Measurements from ENCODE around the gene ADCY4. TPM values are rescaled to one million over a fixed set of nuclear protein-coding genes. Genes with fewer than 3 reads are reported as not detected.

Gene ADCY4
- total and polyA plus RNA-seq, 2 of the 13 experiments (the other 11 are each of a cell fraction or from before 2014, with no cell fraction given): 0.03 TPM; not detected in 1

DNA sequence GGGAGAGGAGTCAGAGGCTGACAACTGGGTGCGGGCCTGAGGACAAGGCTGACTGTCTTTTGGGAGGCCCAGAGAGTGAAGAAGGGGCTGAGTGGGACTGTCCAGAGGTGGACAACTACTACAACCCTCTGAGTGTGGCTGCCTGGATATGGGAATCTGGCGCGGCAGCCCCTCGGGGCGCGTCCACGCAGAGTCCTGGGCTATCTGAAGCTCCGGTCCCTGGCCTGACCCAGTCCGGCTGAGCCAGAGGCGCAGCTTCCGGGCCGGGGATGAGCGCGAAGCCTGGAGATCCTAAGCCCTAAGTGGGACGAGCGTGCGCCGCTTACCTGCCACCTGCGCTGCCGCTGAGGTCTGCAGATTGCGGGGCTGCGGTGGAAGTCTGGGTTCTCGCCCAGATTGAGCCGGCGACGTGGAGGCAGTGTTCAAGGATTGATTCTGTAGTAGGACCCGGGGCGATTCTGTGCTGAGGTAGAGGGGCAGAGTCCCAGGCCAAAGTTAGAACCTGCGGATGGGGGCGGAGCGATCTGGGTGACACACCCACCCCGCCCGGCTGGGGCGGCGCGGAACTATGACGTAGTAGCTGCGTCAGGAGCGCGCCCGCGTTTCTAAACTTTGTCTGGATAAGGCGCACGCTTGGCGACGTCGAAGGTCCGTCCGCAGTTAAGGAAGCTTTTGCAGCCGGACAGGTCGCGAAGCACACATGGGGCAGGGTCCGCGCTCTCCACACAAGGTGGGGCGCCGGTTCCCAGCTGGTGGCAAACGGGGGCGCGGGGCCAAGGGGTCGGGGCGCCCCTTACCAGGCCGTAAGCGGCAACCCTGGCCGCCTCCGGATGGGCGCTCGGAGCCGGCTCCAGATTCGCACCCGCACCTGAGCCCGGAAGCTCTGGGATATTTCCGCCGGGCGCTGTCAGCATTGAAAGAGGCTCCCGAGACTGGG is 35.3 kb downstream of the ADCY4 start, which contains the start of the genes DHRS1 and NOP9 (continued):
- peak; percentile 100 for TF ChIP-seq SAFB2 (CRISPR knock-in tag; IDR thresholded peaks at IDR 0.05; ENCODE audit: borderline replicate concordance, low read depth)
- peak; percentile 18; the same call in 1 of the 2 replicates for TF ChIP-seq ZNF674 (CRISPR knock-in tag; IDR thresholded peaks at IDR 0.05; ENCODE audit: low read depth)
- peak; percentile 79 for TF ChIP-seq RFX5 (IDR thresholded peaks at IDR 0.05; ENCODE audit: low read depth, low read length)
- TF ChIP-seq MLLT10 (CRISPR knock-in tag; IDR thresholded peaks at IDR 0.05): no peak
- TF ChIP-seq IKZF4 (CRISPR knock-in tag; IDR thresholded peaks at IDR 0.05; ENCODE audit: borderline replicate concordance, low read depth, not compliant biosample characterization): peak; percentile 94
- TF ChIP-seq SNRNP70 (IDR thresholded peaks at IDR 0.05; ENCODE audit: low read depth, low read length): no peak
- TF ChIP-seq, protein P1, sequence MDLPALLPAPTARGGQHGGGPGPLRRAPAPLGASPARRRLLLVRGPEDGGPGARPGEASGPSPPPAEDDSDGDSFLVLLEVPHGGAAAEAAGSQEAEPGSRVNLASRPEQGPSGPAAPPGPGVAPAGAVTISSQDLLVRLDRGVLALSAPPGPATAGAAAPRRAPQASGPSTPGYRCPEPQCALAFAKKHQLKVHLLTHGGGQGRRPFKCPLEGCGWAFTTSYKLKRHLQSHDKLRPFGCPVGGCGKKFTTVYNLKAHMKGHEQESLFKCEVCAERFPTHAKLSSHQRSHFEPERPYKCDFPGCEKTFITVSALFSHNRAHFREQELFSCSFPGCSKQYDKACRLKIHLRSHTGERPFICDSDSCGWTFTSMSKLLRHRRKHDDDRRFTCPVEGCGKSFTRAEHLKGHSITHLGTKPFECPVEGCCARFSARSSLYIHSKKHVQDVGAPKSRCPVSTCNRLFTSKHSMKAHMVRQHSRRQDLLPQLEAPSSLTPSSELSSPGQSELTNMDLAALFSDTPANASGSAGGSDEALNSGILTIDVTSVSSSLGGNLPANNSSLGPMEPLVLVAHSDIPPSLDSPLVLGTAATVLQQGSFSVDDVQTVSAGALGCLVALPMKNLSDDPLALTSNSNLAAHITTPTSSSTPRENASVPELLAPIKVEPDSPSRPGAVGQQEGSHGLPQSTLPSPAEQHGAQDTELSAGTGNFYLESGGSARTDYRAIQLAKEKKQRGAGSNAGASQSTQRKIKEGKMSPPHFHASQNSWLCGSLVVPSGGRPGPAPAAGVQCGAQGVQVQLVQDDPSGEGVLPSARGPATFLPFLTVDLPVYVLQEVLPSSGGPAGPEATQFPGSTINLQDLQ (CRISPR knock-in tag; IDR thresholded peaks at IDR 0.05): no peak
- peak; percentile 99 for TF ChIP-seq YEATS4 (CRISPR knock-in tag; IDR thresholded peaks at IDR 0.05; ENCODE audit: borderline replicate concordance)
- peak; percentile 79 for TF ChIP-seq GATAD2A (CRISPR knock-in tag; IDR thresholded peaks at IDR 0.05)
- TF ChIP-seq SRY (CRISPR knock-in tag; IDR thresholded peaks at IDR 0.05): no peak
- TF ChIP-seq, protein P2, sequence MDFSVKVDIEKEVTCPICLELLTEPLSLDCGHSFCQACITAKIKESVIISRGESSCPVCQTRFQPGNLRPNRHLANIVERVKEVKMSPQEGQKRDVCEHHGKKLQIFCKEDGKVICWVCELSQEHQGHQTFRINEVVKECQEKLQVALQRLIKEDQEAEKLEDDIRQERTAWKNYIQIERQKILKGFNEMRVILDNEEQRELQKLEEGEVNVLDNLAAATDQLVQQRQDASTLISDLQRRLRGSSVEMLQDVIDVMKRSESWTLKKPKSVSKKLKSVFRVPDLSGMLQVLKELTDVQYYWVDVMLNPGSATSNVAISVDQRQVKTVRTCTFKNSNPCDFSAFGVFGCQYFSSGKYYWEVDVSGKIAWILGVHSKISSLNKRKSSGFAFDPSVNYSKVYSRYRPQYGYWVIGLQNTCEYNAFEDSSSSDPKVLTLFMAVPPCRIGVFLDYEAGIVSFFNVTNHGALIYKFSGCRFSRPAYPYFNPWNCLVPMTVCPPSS (IDR thresholded peaks at IDR 0.05): no peak
- 0 out of 2 replicates have a peak, but pooled peaks have one; percentile 7 for TF ChIP-seq TCF7 (IDR thresholded peaks at IDR 0.05; ENCODE audit: low read depth)
- TF ChIP-seq, protein P3, sequence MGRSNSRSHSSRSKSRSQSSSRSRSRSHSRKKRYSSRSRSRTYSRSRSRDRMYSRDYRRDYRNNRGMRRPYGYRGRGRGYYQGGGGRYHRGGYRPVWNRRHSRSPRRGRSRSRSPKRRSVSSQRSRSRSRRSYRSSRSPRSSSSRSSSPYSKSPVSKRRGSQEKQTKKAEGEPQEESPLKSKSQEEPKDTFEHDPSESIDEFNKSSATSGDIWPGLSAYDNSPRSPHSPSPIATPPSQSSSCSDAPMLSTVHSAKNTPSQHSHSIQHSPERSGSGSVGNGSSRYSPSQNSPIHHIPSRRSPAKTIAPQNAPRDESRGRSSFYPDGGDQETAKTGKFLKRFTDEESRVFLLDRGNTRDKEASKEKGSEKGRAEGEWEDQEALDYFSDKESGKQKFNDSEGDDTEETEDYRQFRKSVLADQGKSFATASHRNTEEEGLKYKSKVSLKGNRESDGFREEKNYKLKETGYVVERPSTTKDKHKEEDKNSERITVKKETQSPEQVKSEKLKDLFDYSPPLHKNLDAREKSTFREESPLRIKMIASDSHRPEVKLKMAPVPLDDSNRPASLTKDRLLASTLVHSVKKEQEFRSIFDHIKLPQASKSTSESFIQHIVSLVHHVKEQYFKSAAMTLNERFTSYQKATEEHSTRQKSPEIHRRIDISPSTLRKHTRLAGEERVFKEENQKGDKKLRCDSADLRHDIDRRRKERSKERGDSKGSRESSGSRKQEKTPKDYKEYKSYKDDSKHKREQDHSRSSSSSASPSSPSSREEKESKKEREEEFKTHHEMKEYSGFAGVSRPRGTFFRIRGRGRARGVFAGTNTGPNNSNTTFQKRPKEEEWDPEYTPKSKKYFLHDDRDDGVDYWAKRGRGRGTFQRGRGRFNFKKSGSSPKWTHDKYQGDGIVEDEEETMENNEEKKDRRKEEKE (IDR thresholded peaks at IDR 0.05): no peak
- TF ChIP-seq ZNF367 (CRISPR knock-in tag; IDR thresholded peaks at IDR 0.05; ENCODE audit: borderline replicate concordance): peak; percentile 4; the same call in 1 of the 2 replicates
- peak; percentile 92 for TF ChIP-seq MED1 (CRISPR knock-in tag; IDR thresholded peaks at IDR 0.05)
- TF ChIP-seq, protein P4, sequence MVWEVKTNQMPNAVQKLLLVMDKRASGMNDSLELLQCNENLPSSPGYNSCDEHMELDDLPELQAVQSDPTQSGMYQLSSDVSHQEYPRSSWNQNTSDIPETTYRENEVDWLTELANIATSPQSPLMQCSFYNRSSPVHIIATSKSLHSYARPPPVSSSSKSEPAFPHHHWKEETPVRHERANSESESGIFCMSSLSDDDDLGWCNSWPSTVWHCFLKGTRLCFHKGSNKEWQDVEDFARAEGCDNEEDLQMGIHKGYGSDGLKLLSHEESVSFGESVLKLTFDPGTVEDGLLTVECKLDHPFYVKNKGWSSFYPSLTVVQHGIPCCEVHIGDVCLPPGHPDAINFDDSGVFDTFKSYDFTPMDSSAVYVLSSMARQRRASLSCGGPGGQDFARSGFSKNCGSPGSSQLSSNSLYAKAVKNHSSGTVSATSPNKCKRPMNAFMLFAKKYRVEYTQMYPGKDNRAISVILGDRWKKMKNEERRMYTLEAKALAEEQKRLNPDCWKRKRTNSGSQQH (CRISPR knock-in tag; IDR thresholded peaks at IDR 0.05; ENCODE audit: low read depth): peak; percentile 98
- no peak for TF ChIP-seq ZNF7 (CRISPR knock-in tag; IDR thresholded peaks at IDR 0.05)
- peak; percentile 41 for TF ChIP-seq RELA (CRISPR knock-in tag; IDR thresholded peaks at IDR 0.05)
- TF ChIP-seq KDM4B (CRISPR knock-in tag; IDR thresholded peaks at IDR 0.05): peak; percentile 99
- peak; percentile 66; the same call in 1 of the 2 replicates for TF ChIP-seq CAMTA2 (CRISPR knock-in tag; IDR thresholded peaks at IDR 0.05; ENCODE audit: borderline replicate concordance)
- TF ChIP-seq NRL (CRISPR knock-in tag; IDR thresholded peaks at IDR 0.05; ENCODE audit: borderline replicate concordance): peak; percentile 99
- no peak for TF ChIP-seq POLR2AphosphoS2 (IDR thresholded peaks at IDR 0.05; ENCODE audit: low read depth, low read length)

Data from HepG2 (cell line).